ENCODE data around the gene NCL.
"Not testable (repeated sequence)": the region's sequence is repeated elsewhere in the genome, so short reads cannot be mapped to it uniquely, and the experiment has no call there.

NCL gene

GRCh38 chr2:231467613-231468530, 3.6 kb upstream of the NCL start:
- DNase-seq (ENCODE audit: low read depth): no peak

DNA sequence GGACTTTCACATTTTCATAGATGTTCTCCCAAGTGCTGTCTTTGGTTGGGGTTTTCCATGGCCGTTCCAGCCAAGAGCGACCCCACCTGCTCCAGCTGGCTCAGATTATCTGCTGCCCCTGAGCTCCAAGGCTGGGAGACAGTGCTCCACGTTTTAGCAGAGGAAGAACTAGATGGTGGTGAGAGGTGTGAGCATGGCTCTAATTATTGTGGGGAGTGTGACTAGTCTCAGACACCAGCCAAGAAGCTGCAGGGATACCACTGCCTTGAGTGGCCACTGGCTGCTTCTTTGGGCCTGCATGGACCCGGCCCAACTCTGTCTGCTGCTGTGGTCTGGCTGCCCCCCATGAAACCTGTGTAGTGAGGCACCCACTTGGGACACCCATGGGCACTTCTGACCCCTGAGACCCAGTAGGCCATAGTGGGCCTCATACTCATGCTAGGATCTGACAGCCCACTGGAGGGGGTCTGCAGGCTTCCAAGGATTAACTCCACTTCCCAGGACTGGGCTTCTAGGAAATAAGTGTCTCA, 2.8 kb upstream of the NCL start:
- no peak for DNase-seq (ENCODE audit: low read depth)

DNA sequence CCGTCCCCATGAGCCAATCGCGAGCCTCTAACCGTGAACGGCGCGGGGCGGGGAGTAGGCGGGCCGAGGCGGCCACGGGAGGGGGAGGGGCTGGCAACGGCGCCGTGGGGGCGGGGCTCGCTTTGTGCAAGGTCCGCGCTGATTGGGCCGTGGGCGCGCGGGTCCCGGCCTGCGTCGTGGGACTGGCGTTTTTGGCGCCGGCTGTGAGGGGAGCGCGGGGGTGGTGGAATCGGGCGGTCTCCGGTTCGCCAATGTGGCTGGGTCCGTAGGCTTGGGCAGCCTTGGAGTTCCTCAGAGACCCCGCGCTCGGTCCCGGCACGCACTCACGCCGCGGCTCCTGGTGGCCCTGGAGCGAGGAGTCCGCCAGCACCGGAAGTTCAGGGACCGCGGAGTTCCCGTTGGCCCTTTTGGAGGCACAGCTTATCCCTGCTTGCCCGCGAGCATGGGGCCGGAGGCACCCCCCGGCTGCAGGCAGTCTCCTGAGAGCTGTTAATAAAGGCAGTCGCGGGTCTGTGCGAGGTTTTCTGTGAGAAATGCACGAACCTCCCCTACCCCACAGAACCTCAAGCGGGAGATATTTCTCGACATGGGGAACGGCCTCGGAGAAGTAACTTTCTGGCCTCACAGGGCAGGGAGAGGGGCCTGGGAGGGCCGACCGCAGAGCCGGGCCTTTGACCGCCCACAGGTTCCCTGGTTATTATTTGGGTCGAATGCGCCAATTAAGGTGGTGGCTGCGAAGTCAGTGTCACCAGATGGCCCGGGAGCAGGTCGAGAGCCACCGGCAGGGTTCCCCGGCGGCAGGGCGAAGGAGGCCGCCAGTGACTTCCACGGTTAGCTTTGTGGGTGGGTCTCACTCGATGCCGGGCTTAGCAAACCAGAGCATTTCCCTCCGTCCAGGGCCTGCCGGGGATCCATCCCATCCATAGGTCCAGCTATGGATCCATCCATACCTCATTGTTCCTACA, 574 bp upstream of the NCL start:
- peak; percentile 99 for DNase-seq (ENCODE audit: low read depth)

DNA sequence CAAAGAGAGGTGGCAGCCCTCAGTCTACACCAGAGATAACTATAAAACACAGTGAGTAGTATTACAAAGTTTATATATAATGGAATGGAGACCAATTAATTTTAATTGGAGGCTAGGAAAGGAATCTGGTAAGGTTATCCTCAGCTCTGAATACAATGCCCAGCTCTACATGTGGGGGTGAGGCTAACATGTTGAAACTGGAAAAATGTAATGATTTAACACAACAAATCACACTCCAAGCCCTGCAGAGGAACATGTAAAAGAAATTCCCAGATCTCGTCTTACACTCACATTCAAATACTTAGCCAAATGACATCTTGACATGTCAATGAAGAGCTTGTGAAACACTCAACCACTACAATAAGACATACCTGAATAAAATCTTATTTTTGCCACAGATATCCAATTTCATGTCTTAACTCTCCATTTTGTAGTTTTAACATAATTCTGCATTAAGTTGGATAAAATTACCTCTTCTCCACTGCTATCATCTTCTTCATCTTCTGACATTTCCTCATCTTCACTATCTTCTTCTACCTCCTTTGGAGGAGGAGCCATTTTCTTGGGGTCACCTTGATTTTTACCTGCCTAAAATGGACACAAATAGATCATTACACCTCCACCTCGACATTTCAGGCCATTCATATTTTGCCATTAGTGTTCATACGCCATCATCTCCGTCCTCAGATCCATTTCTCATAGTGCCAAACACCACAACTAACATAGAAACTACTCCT, 1.4 kb downstream of the NCL start:
- DNase-seq (ENCODE audit: low read depth): no peak

- no peak for DNase-seq (ENCODE audit: low read depth)
Observed at GRCh38 chr2:231461516-231461971, 2.7 kb downstream of the NCL start.

GRCh38 chr2:231460841-231461240, 3.4 kb downstream of the NCL start:
- not testable (repeated sequence) for DNase-seq (ENCODE audit: low read depth)

DNA sequence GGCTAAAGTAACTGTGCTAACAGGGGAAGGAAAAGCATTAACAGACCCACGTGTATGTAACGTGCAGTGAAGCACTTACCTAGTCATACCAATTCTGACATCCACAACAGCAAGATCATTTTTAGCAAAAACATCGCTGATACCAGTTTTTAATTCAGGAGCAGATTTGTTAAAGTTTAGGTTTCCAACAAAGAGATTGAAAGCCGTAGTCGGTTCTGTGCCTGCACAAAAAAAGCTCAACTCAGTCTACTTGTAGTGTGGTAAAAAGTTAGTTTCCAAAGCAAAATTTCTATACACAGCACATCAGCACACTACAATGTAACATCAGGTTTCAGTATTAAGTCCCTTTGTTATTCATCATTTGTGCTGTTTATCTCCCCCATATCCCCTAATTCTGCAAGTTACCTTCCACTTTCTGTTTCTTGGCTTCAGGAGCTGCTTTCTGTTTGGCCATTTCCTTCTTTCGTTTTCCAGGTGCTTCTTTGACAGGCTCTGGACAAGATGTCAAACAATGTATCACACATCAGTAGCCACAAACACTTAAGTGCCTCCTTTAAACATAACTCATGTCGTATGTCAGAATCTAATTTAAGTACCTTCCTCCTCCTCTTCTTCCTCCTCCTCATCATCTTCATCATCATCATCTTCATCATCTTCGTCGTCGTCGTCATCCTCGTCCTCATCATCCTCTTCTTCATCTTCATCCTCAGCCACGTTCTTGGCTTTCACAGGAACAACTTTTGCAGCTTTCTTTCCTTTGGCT, 4.0 kb downstream of the NCL start:
- DNase-seq (ENCODE audit: low read depth): no peak

- DNase-seq (ENCODE audit: low read depth): no peak
Observed at GRCh38 chr2:231458368-231458767, 5.9 kb downstream of the NCL start.

DNA sequence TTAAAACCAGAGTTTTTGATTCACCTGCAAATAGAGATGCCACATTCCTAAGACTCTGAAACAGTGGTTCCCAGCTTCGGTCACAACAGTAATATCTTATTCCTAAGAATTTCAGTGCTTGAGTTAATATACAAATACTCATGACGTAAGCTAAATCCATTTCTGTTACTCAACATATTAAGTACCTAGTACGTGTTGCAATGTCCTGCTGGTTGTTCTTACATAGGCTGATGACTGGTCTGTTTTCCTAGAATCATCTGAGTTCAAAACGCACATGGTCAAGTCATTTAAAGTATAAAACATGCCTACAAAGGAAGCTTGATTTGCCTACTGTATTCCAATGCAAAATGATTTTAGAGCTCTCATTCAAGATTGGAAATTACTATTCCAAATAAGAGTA, 7.2 kb downstream of the NCL start:
- no peak for DNase-seq (ENCODE audit: low read depth)

DNA sequence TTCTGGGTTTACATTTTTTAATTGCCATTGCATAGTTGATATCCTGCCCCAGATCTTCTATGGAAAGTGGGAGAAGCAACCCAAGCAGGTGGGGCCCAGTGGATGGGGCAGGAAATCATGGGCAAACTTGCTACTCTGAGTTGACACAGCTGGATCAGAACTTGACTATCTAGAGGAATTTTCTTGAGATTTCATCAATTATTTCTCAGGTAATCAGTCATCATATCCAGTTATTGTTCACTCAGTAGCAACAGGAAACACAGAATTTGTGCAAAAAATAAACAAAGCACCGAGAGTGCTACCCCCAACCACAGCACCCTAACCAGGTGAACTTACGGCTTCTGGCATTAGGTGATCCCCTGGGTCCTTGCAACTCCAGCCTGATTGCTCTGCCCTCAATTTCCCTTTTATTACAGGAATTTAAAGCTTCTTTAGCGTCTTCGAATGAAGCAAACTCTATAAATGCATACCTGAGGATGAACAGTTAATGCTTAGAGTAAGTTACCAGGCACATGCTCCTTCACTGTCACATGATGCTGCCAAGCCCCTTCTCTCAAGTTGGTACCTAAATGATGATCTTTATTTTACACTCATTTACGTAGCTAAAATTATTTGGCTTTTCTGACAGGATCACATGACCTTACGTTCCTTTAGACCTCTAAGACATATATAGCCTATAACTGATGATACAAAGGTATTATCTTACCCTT, 7.8 kb downstream of the NCL start:
- no peak for DNase-seq (ENCODE audit: low read depth)

DNA sequence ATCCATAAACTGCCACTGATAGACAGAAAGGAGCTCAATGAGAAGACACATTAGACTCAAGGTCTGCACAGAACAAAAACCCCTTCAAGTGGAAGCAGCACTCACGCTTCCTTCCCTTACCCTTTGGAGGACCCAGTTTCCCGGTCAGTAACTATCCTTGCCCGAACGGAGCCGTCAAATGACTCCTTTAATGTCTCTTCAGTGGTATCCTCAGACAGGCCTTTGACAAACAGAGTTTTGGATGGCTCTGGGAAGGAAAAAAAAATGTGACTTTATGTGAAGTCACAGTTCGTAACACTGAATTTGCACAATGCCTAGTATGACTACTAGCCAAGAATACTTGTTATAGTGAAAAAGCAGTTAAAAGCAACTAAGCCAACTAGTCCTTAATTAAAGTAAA, 8.4 kb downstream of the NCL start:
- no peak for DNase-seq (ENCODE audit: low read depth)

- no peak for DNase-seq (ENCODE audit: low read depth)
Observed at GRCh38 chr2:231455222-231455621, 9.1 kb downstream of the NCL start.

GRCh38 chr2:231454361-231454791, 9.9 kb downstream of the NCL start:
- no peak for DNase-seq (ENCODE audit: low read depth)

DNA sequence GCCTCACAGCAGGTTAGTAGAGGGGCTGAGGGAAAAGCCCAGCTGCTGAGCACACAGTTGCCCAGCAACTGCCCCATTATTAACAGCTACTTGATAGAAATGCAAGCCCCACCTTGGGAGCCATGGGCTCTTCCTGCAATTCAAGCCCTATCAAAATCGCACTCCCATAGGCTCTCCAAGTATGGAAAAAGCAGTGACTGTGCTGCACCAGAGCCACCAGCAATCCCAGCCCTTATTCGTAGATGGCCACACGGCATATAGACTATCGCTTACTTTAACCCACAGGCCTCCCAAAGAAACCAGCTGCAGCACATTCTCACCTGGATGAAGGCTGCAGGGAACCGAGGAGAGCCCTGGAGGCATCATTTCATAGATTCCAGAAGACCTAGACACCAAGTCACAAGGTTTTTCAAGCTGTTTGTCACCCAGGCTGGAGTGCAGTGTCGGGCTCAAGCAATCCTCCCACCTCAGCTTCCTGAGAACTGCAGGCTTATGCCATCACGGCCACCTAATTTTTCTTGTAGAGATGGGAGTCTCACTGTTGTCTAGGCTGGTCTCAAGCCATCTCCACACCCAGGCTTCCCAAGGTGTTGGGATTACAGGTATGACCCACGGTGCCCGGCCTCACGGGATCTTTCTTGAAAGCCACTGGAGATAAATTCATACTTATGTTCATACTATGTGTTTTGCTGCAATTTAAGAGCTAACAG, 11.3 kb downstream of the NCL start:
- DNase-seq (ENCODE audit: low read depth): no peak

- DNase-seq (ENCODE audit: low read depth): no peak
Observed at GRCh38 chr2:231450548-231450989, 13.7 kb downstream of the NCL start.

- DNase-seq (ENCODE audit: low read depth): no peak
Observed at GRCh38 chr2:231449503-231450054, 14.7 kb downstream of the NCL start.

GRCh38 chr2:231436957-231437356, 27.3 kb downstream of the NCL start:
- no peak for DNase-seq (ENCODE audit: low read depth)

- DNase-seq (ENCODE audit: low read depth): no peak
Observed at GRCh38 chr2:231433990-231434389, 30.3 kb downstream of the NCL start.

- no peak for DNase-seq (ENCODE audit: low read depth)
Observed at GRCh38 chr2:231431606-231432005, 32.7 kb downstream of the NCL start.

All from stimulated activated CD8-positive, alpha-beta memory T cell treated with anti-CD3 and anti-CD28 coated beads, Interleukin-12 subunit alpha, Interleukin-12 subunit beta, amount 100 ng/mL, for 4 hours (primary cell).